Measurements from ENCODE around the gene OCA2. TPM values are rescaled to one million over a fixed set of nuclear protein-coding genes. Genes with fewer than 3 reads are reported as not detected.

Gene OCA2
- total RNA-seq, 1 experiment from 2014 or later = 0.09 TPM

DNA sequence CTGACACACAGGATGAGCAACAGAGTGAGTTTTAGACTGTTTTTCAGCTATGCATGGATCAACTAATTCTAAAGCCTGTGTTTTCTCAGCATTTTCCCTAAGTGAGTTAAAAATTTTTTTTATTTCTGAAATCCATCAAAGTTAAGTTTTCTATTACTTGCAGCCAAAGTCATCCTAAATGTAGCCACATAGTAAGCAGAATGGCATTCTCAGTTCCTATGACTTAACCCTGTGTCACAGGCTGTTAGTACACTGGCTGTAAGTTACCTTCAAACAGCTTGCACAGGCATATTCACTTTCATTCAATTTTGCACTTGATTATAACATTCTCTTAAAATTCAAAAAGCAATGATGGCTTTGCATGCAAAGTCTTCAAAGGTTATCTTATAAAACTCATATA is 368.2 kb downstream of the OCA2 start:
- H3K27ac ChIP-seq (ENCODE audit: low read depth, low read length, poor library complexity, severe bottlenecking) = no peak overlapping the region
- no peak overlapping the region for H3K4me3 ChIP-seq (ENCODE audit: low read depth, low read length, poor library complexity, severe bottlenecking)
- no peaks in the 10 kb centered on the region for H3K27me3 ChIP-seq (replicated peaks; ENCODE audit: insufficient read depth, low read depth, low read length, poor library complexity)
- DNase-seq (ENCODE audit: low spot score) = no peak
- POLR2A ChIA-PET (ENCODE audit: low non-redundant PET) = no interaction called here
- no peak for TF ChIP-seq EZH2 (IDR thresholded peaks at IDR 0.05; ENCODE audit: borderline replicate concordance, low read depth, low read length, poor library complexity, severe bottlenecking)
- TF ChIP-seq, protein P1, sequence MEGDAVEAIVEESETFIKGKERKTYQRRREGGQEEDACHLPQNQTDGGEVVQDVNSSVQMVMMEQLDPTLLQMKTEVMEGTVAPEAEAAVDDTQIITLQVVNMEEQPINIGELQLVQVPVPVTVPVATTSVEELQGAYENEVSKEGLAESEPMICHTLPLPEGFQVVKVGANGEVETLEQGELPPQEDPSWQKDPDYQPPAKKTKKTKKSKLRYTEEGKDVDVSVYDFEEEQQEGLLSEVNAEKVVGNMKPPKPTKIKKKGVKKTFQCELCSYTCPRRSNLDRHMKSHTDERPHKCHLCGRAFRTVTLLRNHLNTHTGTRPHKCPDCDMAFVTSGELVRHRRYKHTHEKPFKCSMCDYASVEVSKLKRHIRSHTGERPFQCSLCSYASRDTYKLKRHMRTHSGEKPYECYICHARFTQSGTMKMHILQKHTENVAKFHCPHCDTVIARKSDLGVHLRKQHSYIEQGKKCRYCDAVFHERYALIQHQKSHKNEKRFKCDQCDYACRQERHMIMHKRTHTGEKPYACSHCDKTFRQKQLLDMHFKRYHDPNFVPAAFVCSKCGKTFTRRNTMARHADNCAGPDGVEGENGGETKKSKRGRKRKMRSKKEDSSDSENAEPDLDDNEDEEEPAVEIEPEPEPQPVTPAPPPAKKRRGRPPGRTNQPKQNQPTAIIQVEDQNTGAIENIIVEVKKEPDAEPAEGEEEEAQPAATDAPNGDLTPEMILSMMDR (conservative IDR thresholded peaks at IDR 0.05; ENCODE audit: low read depth, low read length) = no peak
- intact Hi-C loops (cut with micrococcal nuclease; ENCODE audit: unreplicated experiment) = no loop called here
- peaks cover 49% of the 10 kb centered on the region for H3K9me3 ChIP-seq (ENCODE audit: low read depth, low read length, poor library complexity, severe bottlenecking)
- no peaks in the 10 kb centered on the region for H3K4me1 ChIP-seq (ENCODE audit: insufficient read depth, low read length, poor library complexity, severe bottlenecking)
- CTCF ChIA-PET = no interaction called here
- H3K36me3 ChIP-seq (ENCODE audit: insufficient read depth, low read length, poor library complexity, severe bottlenecking) = no peaks in the 10 kb centered on the region
- BruUV-seq (replicated peaks) = no TSS peak

DNA sequence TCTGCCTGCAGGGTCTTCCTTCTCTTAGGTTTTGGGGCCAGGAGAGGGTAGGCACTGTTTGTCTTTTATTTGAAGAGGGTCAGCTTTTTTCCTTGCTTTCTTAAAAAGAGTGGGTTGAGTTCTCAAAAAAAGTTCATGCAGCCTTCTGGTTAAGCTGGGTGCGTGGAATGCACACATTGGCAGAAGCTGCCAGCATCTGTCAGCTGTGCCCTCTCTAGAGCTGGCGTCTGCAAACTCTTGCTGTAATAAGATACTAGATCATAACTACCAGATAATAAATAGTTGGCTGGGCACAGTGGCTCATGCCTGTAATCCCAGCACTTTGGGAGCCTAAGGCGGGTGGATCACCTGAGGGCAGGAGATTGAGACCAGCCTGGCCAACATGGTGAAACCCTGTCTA is 373.4 kb downstream of the OCA2 start:
- TF ChIP-seq EZH2 (IDR thresholded peaks at IDR 0.05; ENCODE audit: borderline replicate concordance, low read depth, low read length, poor library complexity, severe bottlenecking) = no peak
- TF ChIP-seq, protein P1 (conservative IDR thresholded peaks at IDR 0.05; ENCODE audit: low read depth, low read length) = no peak
- Histone ChIP-seq H3K36me3 (ENCODE audit: insufficient read depth, low read length, poor library complexity, severe bottlenecking) (no peaks in the 10 kb centered on the region), H3K4me3 (ENCODE audit: low read depth, low read length, poor library complexity, severe bottlenecking) (no peak overlapping the region), H3K4me1 (ENCODE audit: insufficient read depth, low read length, poor library complexity, severe bottlenecking) (no peaks in the 10 kb centered on the region), H3K27me3 (replicated peaks; ENCODE audit: insufficient read depth, low read depth, low read length, poor library complexity) (no peaks in the 10 kb centered on the region), H3K27ac (ENCODE audit: low read depth, low read length, poor library complexity, severe bottlenecking) (no peak overlapping the region), H3K9me3 (ENCODE audit: low read depth, low read length, poor library complexity, severe bottlenecking) (peaks cover 36% of the 10 kb centered on the region)
- ChIA-PET POLR2A (ENCODE audit: low non-redundant PET) (no interaction called here), CTCF (no interaction called here)
- BruUV-seq (replicated peaks) = no TSS peak
- intact Hi-C loops (cut with micrococcal nuclease; ENCODE audit: unreplicated experiment) = no loop called here
- DNase-seq (ENCODE audit: low spot score) = no peak

DNA sequence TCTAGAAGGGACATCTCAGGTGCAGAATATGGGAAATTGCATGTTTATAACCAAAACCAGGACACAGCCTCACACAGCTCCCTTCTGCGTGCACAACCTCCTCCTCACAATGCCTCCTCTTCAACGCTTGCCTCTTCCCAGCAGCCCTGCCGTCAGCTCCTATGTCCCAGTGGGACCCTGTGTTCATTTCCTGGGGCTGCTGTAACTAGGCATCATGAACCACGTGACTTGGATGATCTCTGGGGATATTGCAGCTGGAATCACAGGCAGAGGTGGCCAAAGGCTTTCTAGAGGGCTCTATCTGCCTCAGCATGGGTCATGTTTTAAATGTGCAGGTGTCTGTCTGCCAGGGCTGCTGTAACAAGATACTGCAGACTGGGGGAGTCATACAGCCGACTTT is 375.3 kb downstream of the OCA2 start:
- Histone ChIP-seq H3K4me3 (ENCODE audit: low read depth, low read length, poor library complexity, severe bottlenecking) (no peak overlapping the region), H3K27ac (ENCODE audit: low read depth, low read length, poor library complexity, severe bottlenecking) (no peak overlapping the region), H3K9me3 (ENCODE audit: low read depth, low read length, poor library complexity, severe bottlenecking) (peaks cover 37% of the 10 kb centered on the region), H3K36me3 (ENCODE audit: insufficient read depth, low read length, poor library complexity, severe bottlenecking) (no peaks in the 10 kb centered on the region), H3K4me1 (ENCODE audit: insufficient read depth, low read length, poor library complexity, severe bottlenecking) (no peaks in the 10 kb centered on the region), H3K27me3 (replicated peaks; ENCODE audit: insufficient read depth, low read depth, low read length, poor library complexity) (no peaks in the 10 kb centered on the region)
- BruUV-seq (replicated peaks) = no TSS peak
- TF ChIP-seq, protein P1 (conservative IDR thresholded peaks at IDR 0.05; ENCODE audit: low read depth, low read length) = no peak
- no peak for TF ChIP-seq EZH2 (IDR thresholded peaks at IDR 0.05; ENCODE audit: borderline replicate concordance, low read depth, low read length, poor library complexity, severe bottlenecking)
- no peak for DNase-seq (ENCODE audit: low spot score)
- intact Hi-C loops (cut with micrococcal nuclease; ENCODE audit: unreplicated experiment) = no loop called here
- ChIA-PET POLR2A (ENCODE audit: low non-redundant PET) (no interaction called here), CTCF (no interaction called here)
